Testis (tissue), 2 donors: ENCODE measurements around the gene MAN2A2.

Experiments
- POLR2A ChIP-seq: fragments of 450-650 bp; IDR thresholded peaks from one replicate; pipeline ENCODE4 v1.6.1; 2017; ENCODE audit warnings: antibody characterized with exemption, mild to moderate bottlenecking, moderate library complexity
- TF ChIP-seq, protein P1 (sequence below), 3 experiments: fragments of 450-650 bp in 2 of 3; fragments of 200-600 bp in 1 of 3; sonication (generic) in 1 of 3; IDR thresholded peaks; one replicate each; pipeline ENCODE4 v1.5.1; 2016 to 2019; ENCODE audit warnings: antibody characterized with exemption in 3 of 3, mild to moderate bottlenecking in 2 of 3, moderate library complexity in 1 of 3

- TF ChIP-seq, protein P1, sequence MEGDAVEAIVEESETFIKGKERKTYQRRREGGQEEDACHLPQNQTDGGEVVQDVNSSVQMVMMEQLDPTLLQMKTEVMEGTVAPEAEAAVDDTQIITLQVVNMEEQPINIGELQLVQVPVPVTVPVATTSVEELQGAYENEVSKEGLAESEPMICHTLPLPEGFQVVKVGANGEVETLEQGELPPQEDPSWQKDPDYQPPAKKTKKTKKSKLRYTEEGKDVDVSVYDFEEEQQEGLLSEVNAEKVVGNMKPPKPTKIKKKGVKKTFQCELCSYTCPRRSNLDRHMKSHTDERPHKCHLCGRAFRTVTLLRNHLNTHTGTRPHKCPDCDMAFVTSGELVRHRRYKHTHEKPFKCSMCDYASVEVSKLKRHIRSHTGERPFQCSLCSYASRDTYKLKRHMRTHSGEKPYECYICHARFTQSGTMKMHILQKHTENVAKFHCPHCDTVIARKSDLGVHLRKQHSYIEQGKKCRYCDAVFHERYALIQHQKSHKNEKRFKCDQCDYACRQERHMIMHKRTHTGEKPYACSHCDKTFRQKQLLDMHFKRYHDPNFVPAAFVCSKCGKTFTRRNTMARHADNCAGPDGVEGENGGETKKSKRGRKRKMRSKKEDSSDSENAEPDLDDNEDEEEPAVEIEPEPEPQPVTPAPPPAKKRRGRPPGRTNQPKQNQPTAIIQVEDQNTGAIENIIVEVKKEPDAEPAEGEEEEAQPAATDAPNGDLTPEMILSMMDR (IDR thresholded peaks at IDR 0.05) = no peak
- TF ChIP-seq POLR2A = no peak
Observed at GRCh38 chr15:90942354-90943120, 39.4 kb downstream of the MAN2A2 start.
